ENCODE data around the gene ZFHX3.

DNA sequence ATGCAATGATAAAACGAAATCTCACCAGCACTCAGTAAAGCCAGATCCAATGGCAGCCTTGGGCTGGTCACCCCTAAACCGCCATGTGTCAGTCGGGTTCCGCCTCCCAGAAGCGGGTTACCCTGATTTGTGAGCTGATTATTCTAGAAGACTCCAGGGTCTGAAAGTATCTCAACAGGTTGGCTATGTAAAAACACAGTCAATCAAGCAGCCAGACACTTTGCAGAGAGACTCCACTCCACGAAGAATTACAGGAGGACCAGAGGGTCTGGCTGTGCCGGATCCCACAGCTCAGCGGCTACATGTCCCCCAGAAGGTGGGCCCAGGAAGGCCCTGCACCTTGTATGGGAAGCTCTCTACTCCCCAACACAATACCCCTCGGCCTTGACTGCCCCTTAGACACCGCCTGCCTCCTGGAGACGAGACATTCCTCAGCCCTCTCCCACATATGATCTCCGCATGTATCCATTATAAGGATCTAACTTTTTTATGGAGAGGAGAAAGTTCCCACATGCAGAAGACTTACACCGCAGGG lies 23.3 kb downstream of the ZFHX3 start:
- TF ChIP-seq, protein P1, sequence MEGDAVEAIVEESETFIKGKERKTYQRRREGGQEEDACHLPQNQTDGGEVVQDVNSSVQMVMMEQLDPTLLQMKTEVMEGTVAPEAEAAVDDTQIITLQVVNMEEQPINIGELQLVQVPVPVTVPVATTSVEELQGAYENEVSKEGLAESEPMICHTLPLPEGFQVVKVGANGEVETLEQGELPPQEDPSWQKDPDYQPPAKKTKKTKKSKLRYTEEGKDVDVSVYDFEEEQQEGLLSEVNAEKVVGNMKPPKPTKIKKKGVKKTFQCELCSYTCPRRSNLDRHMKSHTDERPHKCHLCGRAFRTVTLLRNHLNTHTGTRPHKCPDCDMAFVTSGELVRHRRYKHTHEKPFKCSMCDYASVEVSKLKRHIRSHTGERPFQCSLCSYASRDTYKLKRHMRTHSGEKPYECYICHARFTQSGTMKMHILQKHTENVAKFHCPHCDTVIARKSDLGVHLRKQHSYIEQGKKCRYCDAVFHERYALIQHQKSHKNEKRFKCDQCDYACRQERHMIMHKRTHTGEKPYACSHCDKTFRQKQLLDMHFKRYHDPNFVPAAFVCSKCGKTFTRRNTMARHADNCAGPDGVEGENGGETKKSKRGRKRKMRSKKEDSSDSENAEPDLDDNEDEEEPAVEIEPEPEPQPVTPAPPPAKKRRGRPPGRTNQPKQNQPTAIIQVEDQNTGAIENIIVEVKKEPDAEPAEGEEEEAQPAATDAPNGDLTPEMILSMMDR (optimal IDR thresholded peaks at IDR 0.05 in 1 of 3, IDR thresholded peaks at IDR 0.05 in 1 of 3, conservative IDR thresholded peaks at IDR 0.05 in 1 of 3; ENCODE audit: extremely low read depth in 1 of 3, insufficient read depth in 2 of 3, low read length in 3 of 3), result no peak
- no peak for TF ChIP-seq EZH2 (IDR thresholded peaks at IDR 0.05; ENCODE audit: low read length)
